GM23338 (cell line): ENCODE results near the gene XYLT1.

Experiments
- CTCF ChIP-seq, 2 experiments: fragments of 200-600 bp in 1 of 2; sonication (generic) in 1 of 2; conservative IDR thresholded peaks; 2 replicates each; pipeline versions ENCODE4 v1.5.1 to v1.6.1; 2016 to 2017; ENCODE audit warnings: antibody characterized with exemption in 2 of 2, low read depth in 2 of 2, mild to moderate bottlenecking in 2 of 2, moderate library complexity in 1 of 2
- EZH2 ChIP-seq: fragments of 200-600 bp; sonication (generic); IDR thresholded peaks from one replicate; pipeline ENCODE4 v1.8.0; 2017; ENCODE audit warnings: antibody characterized with exemption, mild to moderate bottlenecking, low read depth; ENCODE audit not compliant: unreplicated experiment
- EZH2phosphoT487 ChIP-seq: fragments of 200-600 bp; sonication (generic); IDR thresholded peaks from one replicate; pipeline ENCODE4 v1.8.1; 2018; ENCODE audit warnings: antibody characterized with exemption; ENCODE audit not compliant: unreplicated experiment
- NANOG ChIP-seq: IDR thresholded peaks from 2 replicates; pipeline ENCODE4 v1.6.1; 2016; ENCODE audit warnings: antibody characterized with exemption, borderline replicate concordance
- POLR2AphosphoS5 ChIP-seq: IDR thresholded peaks from 2 replicates; pipeline ENCODE4 v1.6.1; 2016; ENCODE audit warnings: antibody characterized with exemption, low read depth

- TF ChIP-seq CTCF (conservative IDR thresholded peaks at IDR 0.05; ENCODE audit: low read depth in 2 of 2) = no peak
- TF ChIP-seq EZH2 = no peak
- TF ChIP-seq NANOG = no peak
- TF ChIP-seq POLR2AphosphoS5 = no peak
- TF ChIP-seq EZH2phosphoT487 = no peak
Measured at GRCh38 chr16:17155936-17156335, 314.8 kb downstream of the XYLT1 start.
